Measurements from ENCODE around the gene KLHL29. TPM values are rescaled to one million over a fixed set of nuclear protein-coding genes. Genes with fewer than 3 reads are reported as not detected.
A peak's percentile ranks its signal among the peaks of the same experiment; 100 is the strongest.
"Not testable (repeated sequence)": the region's sequence is repeated elsewhere in the genome, so short reads cannot be mapped to it uniquely, and the experiment has no call there.

KLHL29 gene
- total RNA-seq, 5 donors from 2014 or later (not counting 1 experiment from before 2014, with no cell fraction given): 1.8 to 6.6 (median 2.5) TPM

- WGBS (ENCODE audit: insufficient coverage): 60% methylated on average over 1 of the region's 10 CpGs
Measured at GRCh38 chr2:23348093-23348481, 36.9 kb upstream of the KLHL29 start.

GRCh38 chr2:23349508-23349907 is 35.5 kb upstream of the KLHL29 start:
- DNase-seq: no peak
- Histone ChIP-seq H3K27me3 (replicated peaks in 1 of 2; ENCODE audit: control insufficient read depth in 2 of 2, extremely low read depth in 1 of 2, insufficient read depth in 2 of 2, low read length in 1 of 2) (peaks cover 2 to 47% of the 10 kb centered on the region in 2 experiments), H3K27ac (ENCODE audit: low read length) (no peak overlapping the region), H3K9me3 (no peaks in the 10 kb centered on the region), H3K36me3 (ENCODE audit: control insufficient read depth in 2 of 2, extremely low read depth in 1 of 2, insufficient read depth in 1 of 2, low read length in 1 of 2) (no peaks in the 10 kb centered on the region), H3K4me3 (ENCODE audit: control insufficient read depth in 1 of 2, extremely low read depth in 1 of 2, low read length in 1 of 2) (no peak overlapping the region), H3K4me1 (ENCODE audit: control insufficient read depth in 1 of 2, extremely low read depth in 1 of 2, insufficient read depth in 2 of 2, low read length in 2 of 2) (peaks cover 0 to 8% of the 10 kb centered on the region in 2 experiments)
- no peak for ATAC-seq (replicated peaks in 1 of 4)
- no peaks in the 10 kb centered on the region for H3K36me3 Mint-ChIP-seq
- no peaks in the 10 kb centered on the region for H3K9me3 Mint-ChIP-seq
- CTCF ChIA-PET: interaction anchor here in 1 of 2 donors (0.7 kb wide), 1 partner anchor 879 kb away, joined by 3 read pairs; no protein-coding TSS in a partner anchor
- WGBS (ENCODE audit: insufficient coverage): 86% methylated on average over 5 of the region's 7 CpGs
- no peak overlapping the region for H3K27ac Mint-ChIP-seq
- POLR2A ChIA-PET: no interaction called here
- H3K4me3 Mint-ChIP-seq: no peak overlapping the region
- peaks cover 22 to 27% of the 10 kb centered on the region in 2 donors for H3K27me3 Mint-ChIP-seq
- no peaks in the 10 kb centered on the region for H3K4me1 Mint-ChIP-seq

More at GRCh38 chr2:23348093-23348481, 36.9 kb upstream of the KLHL29 start:
- ATAC-seq (replicated peaks in 1 of 4); H3K36me3 ChIP-seq (ENCODE audit: control insufficient read depth in 2 of 2, extremely low read depth in 1 of 2, insufficient read depth in 1 of 2, low read length in 1 of 2); POLR2A ChIA-PET; H3K36me3 Mint-ChIP-seq; H3K27ac Mint-ChIP-seq; H3K9me3 Mint-ChIP-seq; H3K9me3 ChIP-seq; DNase-seq; H3K4me1 Mint-ChIP-seq; H3K4me1 ChIP-seq (ENCODE audit: control insufficient read depth in 1 of 2, extremely low read depth in 1 of 2, insufficient read depth in 2 of 2, low read length in 2 of 2); H3K4me3 ChIP-seq (ENCODE audit: control insufficient read depth in 1 of 2, extremely low read depth in 1 of 2, low read length in 1 of 2); H3K4me3 Mint-ChIP-seq; H3K27ac ChIP-seq (ENCODE audit: low read length): not testable (repeated sequence)
- peaks cover 2 to 39% of the 10 kb centered on the region in 2 experiments for H3K27me3 ChIP-seq (replicated peaks in 1 of 2; ENCODE audit: control insufficient read depth in 2 of 2, extremely low read depth in 1 of 2, insufficient read depth in 2 of 2, low read length in 1 of 2)
- CTCF ChIA-PET: interaction anchor here in 1 of 2 donors (0.6 kb wide), 1 partner anchor 32 kb away, joined by 3 read pairs; no protein-coding TSS in a partner anchor
- H3K27me3 Mint-ChIP-seq: peaks cover 12 to 17% of the 10 kb centered on the region in 2 donors

GRCh38 chr2:23350041-23350791 is 34.8 kb upstream of the KLHL29 start:
- Histone ChIP-seq H3K4me1 (ENCODE audit: control insufficient read depth in 1 of 2, extremely low read depth in 1 of 2, insufficient read depth in 2 of 2, low read length in 2 of 2) (peaks cover 0 to 8% of the 10 kb centered on the region in 2 experiments), H3K27me3 (replicated peaks in 1 of 2; ENCODE audit: control insufficient read depth in 2 of 2, extremely low read depth in 1 of 2, insufficient read depth in 2 of 2, low read length in 1 of 2) (peaks cover 2 to 50% of the 10 kb centered on the region in 2 experiments), H3K36me3 (ENCODE audit: control insufficient read depth in 2 of 2, extremely low read depth in 1 of 2, insufficient read depth in 1 of 2, low read length in 1 of 2) (no peaks in the 10 kb centered on the region), H3K4me3 (ENCODE audit: control insufficient read depth in 1 of 2, extremely low read depth in 1 of 2, low read length in 1 of 2) (no peak overlapping the region), H3K27ac (ENCODE audit: low read length) (no peak overlapping the region), H3K9me3 (no peaks in the 10 kb centered on the region)
- Mint-ChIP-seq H3K9me3 (no peaks in the 10 kb centered on the region), H3K27me3 (peaks cover 28 to 34% of the 10 kb centered on the region in 2 donors), H3K4me3 (no peak overlapping the region), H3K27ac (no peak overlapping the region), H3K4me1 (no peaks in the 10 kb centered on the region), H3K36me3 (no peaks in the 10 kb centered on the region)
- WGBS (ENCODE audit: insufficient coverage): 95% methylated on average over 16 of the region's 16 CpGs
- DNase-seq (no peak), ATAC-seq (replicated peaks in 1 of 4) (no peak)
- CTCF ChIA-PET: interaction anchor here in 1 of 2 donors (0.7 to 1.1 kb wide), 2 partner anchors 12 to 880 kb away, joined by 3 read pairs; no protein-coding TSS in a partner anchor
- POLR2A ChIA-PET: no interaction called here

GRCh38 chr2:23350792-23351355 is 34.1 kb upstream of the KLHL29 start:
- no peaks in the 10 kb centered on the region for H3K4me1 Mint-ChIP-seq
- DNase-seq: no peak
- peaks cover 30 to 36% of the 10 kb centered on the region in 2 donors for H3K27me3 Mint-ChIP-seq

GRCh38 chr2:23351388-23352141 is 33.4 kb upstream of the KLHL29 start:
- no peaks in the 10 kb centered on the region for H3K9me3 ChIP-seq
- H3K27me3 Mint-ChIP-seq: peaks cover 33 to 38% of the 10 kb centered on the region in 2 donors
- no peaks in the 10 kb centered on the region for H3K36me3 Mint-ChIP-seq
- ATAC-seq (replicated peaks in 1 of 4) (peak; percentile 59 to 75 (median 66)), DNase-seq (peak in 26 of 35 experiments; percentile 4 to 55 (median 24))
- ChIA-PET CTCF (interaction anchor here in 1 of 2 donors (1.1 kb wide), 1 partner anchor 11 kb away, joined by 3 read pairs; no protein-coding TSS in a partner anchor), POLR2A (no interaction called here)
- no peak overlapping the region for H3K4me3 ChIP-seq (ENCODE audit: control insufficient read depth in 1 of 2, extremely low read depth in 1 of 2, low read length in 1 of 2)
- no peak overlapping the region for H3K27ac Mint-ChIP-seq
- WGBS (ENCODE audit: insufficient coverage): 23% methylated on average over 26 of the region's 37 CpGs
- no peak overlapping the region for H3K27ac ChIP-seq (ENCODE audit: low read length)
- H3K4me1 Mint-ChIP-seq: no peaks in the 10 kb centered on the region
- H3K4me1 ChIP-seq (ENCODE audit: control insufficient read depth in 1 of 2, extremely low read depth in 1 of 2, insufficient read depth in 2 of 2, low read length in 2 of 2): peaks cover 0 to 8% of the 10 kb centered on the region in 2 experiments
- no peaks in the 10 kb centered on the region for H3K9me3 Mint-ChIP-seq
- no peaks in the 10 kb centered on the region for H3K36me3 ChIP-seq (ENCODE audit: control insufficient read depth in 2 of 2, extremely low read depth in 1 of 2, insufficient read depth in 1 of 2, low read length in 1 of 2)
- H3K4me3 Mint-ChIP-seq: peak overlapping the region in 1 of 3 donors; percentile 17
- H3K27me3 ChIP-seq (replicated peaks in 1 of 2; ENCODE audit: control insufficient read depth in 2 of 2, extremely low read depth in 1 of 2, insufficient read depth in 2 of 2, low read length in 1 of 2): peaks cover 2 to 48% of the 10 kb centered on the region in 2 experiments

More at GRCh38 chr2:23350792-23351355, 34.1 kb upstream of the KLHL29 start:
- H3K4me3 Mint-ChIP-seq: no peak overlapping the region
- POLR2A ChIA-PET: no interaction called here
- ATAC-seq (replicated peaks in 1 of 4): peak in 1 of 4 experiments; percentile 20
- Histone ChIP-seq H3K9me3 (no peaks in the 10 kb centered on the region), H3K27ac (ENCODE audit: low read length) (no peak overlapping the region), H3K27me3 (replicated peaks in 1 of 2; ENCODE audit: control insufficient read depth in 2 of 2, extremely low read depth in 1 of 2, insufficient read depth in 2 of 2, low read length in 1 of 2) (peaks cover 2 to 48% of the 10 kb centered on the region in 2 experiments), H3K36me3 (ENCODE audit: control insufficient read depth in 2 of 2, extremely low read depth in 1 of 2, insufficient read depth in 1 of 2, low read length in 1 of 2) (no peaks in the 10 kb centered on the region), H3K4me1 (ENCODE audit: control insufficient read depth in 1 of 2, extremely low read depth in 1 of 2, insufficient read depth in 2 of 2, low read length in 2 of 2) (peaks cover 0 to 8% of the 10 kb centered on the region in 2 experiments), H3K4me3 (ENCODE audit: control insufficient read depth in 1 of 2, extremely low read depth in 1 of 2, low read length in 1 of 2) (no peak overlapping the region)
- CTCF ChIA-PET: interaction anchor here in 1 of 2 donors (1.1 kb wide), 1 partner anchor 12 kb away, joined by 3 read pairs; no protein-coding TSS in a partner anchor
- WGBS (ENCODE audit: insufficient coverage): 78% methylated on average over 8 of the region's 8 CpGs
- no peaks in the 10 kb centered on the region for H3K36me3 Mint-ChIP-seq
- no peaks in the 10 kb centered on the region for H3K9me3 Mint-ChIP-seq
- H3K27ac Mint-ChIP-seq: no peak overlapping the region

- peaks cover 0 to 8% of the 10 kb centered on the region in 2 experiments for H3K4me1 ChIP-seq (ENCODE audit: control insufficient read depth in 1 of 2, extremely low read depth in 1 of 2, insufficient read depth in 2 of 2, low read length in 2 of 2)
- no peak overlapping the region for H3K4me3 ChIP-seq (ENCODE audit: control insufficient read depth in 1 of 2, extremely low read depth in 1 of 2, low read length in 1 of 2)
- no peaks in the 10 kb centered on the region for H3K36me3 ChIP-seq (ENCODE audit: control insufficient read depth in 2 of 2, extremely low read depth in 1 of 2, insufficient read depth in 1 of 2, low read length in 1 of 2)
- ATAC-seq (replicated peaks in 1 of 4) (no peak), DNase-seq (no peak)
- Mint-ChIP-seq H3K27ac (no peak overlapping the region), H3K4me3 (no peak overlapping the region), H3K4me1 (no peaks in the 10 kb centered on the region), H3K9me3 (no peaks in the 10 kb centered on the region), H3K36me3 (no peaks in the 10 kb centered on the region), H3K27me3 (peaks cover 36 to 38% of the 10 kb centered on the region in 2 donors)
- peaks cover 2 to 51% of the 10 kb centered on the region in 2 experiments for H3K27me3 ChIP-seq (replicated peaks in 1 of 2; ENCODE audit: control insufficient read depth in 2 of 2, extremely low read depth in 1 of 2, insufficient read depth in 2 of 2, low read length in 1 of 2)
- 81% methylated on average over 4 of the region's 6 CpGs for WGBS (ENCODE audit: insufficient coverage)
- H3K27ac ChIP-seq (ENCODE audit: low read length): no peak overlapping the region
- ChIA-PET POLR2A (no interaction called here), CTCF (no interaction called here)
- H3K9me3 ChIP-seq: no peaks in the 10 kb centered on the region
Measured at GRCh38 chr2:23354554-23354953, 30.4 kb upstream of the KLHL29 start.
